GM21367 (cell line): ENCODE data around the gene PRMT1.
"Not testable (repeated sequence)": the region's sequence is repeated elsewhere in the genome, so short reads cannot be mapped to it uniquely, and the experiment has no call there.

Experiments used
- ATAC-seq: cut with Tn5 transposase; IDR thresholded peaks from one replicate; pipeline ENCODE4 v1.9.1; 2021; ENCODE audit not compliant: unreplicated experiment

Gene PRMT1

GRCh38 chr19:49677231-49677900 lies at the start of gene PRMT1:
TSS of gene PRMT1 (plus strand) at chr19:49677271. CDS start at chr19:49677281, 10 bp downstream.
- no peak for ATAC-seq

- ATAC-seq: no peak
Measured at GRCh38 chr19:49629659-49630058, 47.4 kb upstream of the PRMT1 start.

DNA sequence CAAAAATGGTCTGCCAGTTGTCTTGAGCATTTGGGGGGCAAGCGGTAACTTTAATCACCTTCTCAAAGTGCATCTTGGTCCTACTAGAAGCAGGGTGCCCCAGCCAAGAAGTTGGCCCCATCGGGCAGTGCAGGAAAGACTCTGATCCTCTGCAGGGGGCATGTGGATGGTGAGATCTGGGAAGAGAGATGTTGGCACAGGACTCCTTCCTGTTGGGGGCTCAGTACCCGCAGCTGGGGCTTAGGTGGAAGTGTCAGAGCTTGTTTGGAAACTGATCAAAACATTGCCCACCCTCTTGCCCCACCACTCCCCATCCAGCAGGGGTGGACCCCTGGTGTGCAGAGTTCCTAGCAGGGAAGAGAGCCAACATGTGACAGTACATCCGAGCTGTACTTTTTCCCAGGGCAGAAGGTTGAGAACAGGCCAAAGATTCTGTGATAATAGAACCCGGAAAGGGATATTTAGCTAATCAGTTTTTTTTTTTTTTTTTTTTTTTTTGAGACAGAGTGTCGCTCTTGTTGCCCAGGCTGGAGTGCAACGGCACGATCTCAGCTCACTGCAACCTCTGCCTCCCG lies 46.0 kb upstream of the PRMT1 start:
- ATAC-seq: no peak

DNA sequence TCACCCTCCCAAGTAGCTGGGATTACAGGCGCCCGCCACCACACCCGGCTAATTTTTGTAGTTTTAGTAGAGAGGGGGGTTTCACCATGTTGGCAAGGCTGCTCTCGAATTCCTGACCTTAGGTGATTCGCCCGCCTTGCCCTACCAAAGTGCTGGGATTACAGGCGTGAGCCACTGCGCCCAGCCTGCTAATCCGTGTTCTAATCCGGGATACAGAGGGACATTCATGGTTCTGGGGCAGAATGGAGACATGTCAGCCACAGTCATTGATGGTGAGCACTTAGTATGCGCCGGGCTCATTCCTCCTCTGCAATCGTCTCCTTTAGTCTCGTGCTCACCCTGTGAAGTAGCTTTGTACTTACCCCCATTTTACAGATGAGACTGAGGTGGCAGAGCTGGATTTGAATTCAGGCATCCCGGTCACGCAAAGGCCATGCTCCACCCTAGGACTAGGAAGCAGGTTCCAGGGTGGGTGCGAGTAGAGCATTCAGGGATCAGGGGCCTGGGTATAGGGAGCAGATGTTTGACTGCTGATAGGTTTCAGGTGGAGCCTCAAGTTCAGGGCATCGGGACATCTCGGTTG lies 45.4 kb upstream of the PRMT1 start:
- ATAC-seq: no peak

DNA sequence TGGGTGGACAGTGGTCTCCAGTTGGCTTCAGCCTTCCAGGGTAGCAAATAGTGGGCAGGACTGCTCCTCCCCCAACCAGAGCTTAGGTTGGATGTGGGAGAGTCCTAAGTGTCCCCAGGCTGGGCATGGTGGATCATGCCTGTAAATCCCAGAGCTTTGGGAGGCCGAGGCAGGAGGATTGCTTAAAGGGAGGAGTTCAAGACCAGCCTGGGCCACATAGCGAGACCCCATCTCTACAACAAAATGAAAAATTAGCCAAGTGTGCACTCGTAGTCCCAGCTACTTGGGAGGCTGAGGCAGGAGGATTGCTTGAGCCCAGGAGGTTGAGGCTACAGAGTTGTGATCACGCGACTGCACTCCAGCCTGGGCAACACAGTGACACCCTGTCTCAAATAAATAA lies 44.5 kb upstream of the PRMT1 start:
- ATAC-seq: no peak

DNA sequence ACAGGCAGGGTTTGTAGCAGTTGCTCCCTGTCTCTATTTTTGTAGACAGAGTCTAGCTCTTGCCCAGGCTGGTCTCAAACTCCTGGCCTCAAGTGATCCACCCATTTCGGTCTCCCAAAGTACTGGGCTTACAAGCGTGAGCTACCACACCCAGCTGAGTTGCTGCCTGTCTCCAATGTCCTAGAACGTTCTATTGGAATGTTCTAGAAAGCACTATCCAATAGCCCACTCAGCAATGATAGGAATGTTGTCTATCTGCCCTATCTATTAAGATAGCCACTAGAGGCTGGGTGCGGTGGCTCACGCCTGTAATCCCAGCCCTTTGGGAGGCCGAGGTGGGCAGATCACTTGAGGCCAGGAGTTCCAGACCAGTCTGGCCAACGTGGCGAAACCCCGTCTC lies 43.8 kb upstream of the PRMT1 start:
- ATAC-seq: not testable (repeated sequence)

- no peak for ATAC-seq
Measured at GRCh38 chr19:49635530-49636232, 41.4 kb upstream of the PRMT1 start.

GRCh38 chr19:49636233-49636932 lies 40.7 kb upstream of the PRMT1 start:
- no peak for ATAC-seq

DNA sequence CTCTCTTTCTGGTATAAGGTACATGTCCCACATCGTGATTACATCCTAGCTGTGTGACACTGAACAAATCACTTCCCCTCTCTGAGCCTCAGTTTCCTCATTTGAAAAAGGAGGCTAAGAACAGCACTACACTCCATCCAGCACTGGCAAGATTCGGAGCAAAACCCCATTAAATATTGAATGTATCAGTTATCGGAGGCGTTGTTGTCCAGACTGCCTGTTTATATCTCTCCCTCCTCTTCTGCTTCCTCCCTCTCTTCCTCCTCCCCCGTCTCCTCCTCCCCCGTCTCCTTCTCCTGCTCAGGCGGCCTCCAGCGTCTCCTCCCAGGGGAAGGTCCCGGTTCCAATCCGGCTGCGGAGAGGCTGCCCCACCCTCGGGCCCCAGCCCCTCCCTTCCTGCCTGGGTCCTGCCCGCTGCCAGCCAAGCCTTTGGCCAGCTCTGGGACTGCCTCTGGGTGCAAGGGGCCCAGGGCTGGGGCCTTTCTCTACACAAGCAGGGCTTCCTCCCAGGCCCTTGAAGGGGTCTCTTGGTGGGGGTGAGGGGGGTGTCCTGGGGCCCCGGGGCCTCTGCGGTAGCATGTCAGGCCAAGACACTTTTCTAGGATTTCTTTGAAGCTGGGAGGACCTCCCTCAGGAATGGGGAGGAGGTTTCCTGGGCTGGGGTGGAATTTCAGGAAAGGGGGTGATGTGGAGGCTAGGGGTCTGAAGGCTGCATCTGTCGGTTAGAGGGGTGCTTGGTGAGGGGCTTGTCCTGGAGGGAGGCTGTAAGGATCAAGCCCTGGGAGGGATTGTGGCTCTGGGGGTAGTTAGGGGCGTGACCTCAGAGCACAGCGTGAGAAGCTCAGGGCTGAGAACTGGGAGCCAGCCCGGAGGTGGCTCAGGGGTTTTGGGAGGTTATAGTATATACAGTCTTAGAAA lies 39.0 kb upstream of the PRMT1 start:
- no peak for ATAC-seq

DNA sequence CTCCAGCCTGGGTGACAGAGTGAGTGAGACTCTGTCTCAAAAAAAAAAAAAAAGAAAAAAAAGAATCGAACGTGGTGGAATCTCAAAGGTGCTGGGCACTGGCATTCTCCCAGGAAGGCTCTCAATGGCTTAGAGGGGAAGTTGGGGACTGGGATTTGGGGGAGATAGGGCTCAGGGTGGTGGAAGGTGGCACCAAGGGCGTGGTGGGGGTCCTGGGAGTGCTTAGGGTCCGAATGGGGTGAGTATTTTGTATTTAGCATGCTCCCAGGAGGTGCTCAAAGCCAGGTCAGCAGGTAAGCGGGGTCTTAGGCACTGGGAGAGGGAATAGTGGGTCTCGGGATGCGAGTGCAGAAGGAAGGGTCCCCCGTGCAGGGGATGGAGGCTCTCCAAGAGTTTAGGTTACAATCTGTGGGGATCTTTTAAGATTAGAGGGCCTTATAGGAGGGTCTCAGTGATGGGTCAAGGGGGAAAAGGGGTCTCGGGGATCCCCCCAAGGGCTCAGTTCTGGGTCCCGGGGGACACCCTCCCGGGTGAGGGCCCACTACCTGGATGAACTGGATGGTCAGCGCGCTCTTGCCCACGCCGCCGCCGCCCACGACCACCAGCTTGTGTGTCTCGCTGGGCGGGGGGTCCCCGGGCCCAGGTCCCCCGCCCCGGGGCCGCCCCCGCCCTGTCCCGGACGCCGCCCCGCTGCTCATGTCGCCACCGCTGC lies 37.5 kb upstream of the PRMT1 start:
- no peak for ATAC-seq

GRCh38 chr19:49640113-49640898 lies 36.8 kb upstream of the PRMT1 start, which contains the start of gene RRAS:
TSS of gene RRAS (minus strand) at chr19:49640143. CDS start at chr19:49640098, 45 bp downstream.
- ATAC-seq: peak; percentile 47

DNA sequence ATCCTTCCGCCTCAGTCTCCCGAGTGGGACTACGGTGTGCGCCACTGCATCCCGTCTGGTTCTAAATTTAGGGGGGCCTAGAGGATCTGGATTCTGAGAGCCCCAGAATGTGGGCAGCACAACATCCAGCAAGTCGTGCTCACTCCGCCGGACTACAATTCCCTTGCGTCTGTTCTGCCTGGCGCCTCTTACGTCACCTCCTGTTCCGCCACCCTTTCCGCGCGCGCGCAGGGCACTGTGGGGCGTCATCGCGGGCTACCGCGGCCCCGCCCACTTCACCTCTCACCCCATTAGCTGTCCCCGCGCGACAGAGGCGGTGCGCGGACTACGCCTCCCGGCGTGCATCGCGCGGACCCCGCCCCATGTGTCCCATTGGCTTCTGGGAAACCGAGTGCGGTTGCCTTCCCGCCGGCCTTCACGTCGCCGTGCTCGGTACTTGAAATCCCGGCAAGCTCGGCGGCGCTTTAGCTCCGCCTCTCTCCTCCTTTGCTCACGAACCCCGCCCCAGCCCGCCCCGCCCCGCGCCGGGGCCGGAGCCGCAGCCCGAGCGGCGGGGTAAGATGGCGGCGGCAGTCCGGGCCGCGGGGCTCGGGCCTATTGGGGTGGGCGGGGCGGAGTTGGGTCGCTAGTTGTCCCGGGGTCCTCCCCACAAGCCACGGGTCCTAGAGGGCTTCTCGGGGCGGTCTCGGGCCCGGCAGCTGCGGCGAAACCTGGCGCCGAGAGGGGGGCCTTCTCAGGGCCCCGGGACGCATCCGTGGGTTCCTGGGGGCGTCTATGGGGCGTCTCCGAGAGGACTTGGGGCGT lies 35.2 kb upstream of the PRMT1 start, which contains the start of gene SCAF1:
Gene SCAF1, plus strand, starts transcription at position 522 of the 804 bp plus-strand sequence. CDS start 2,818 bp downstream, outside the sequence.
- peak; percentile 42 for ATAC-seq

DNA sequence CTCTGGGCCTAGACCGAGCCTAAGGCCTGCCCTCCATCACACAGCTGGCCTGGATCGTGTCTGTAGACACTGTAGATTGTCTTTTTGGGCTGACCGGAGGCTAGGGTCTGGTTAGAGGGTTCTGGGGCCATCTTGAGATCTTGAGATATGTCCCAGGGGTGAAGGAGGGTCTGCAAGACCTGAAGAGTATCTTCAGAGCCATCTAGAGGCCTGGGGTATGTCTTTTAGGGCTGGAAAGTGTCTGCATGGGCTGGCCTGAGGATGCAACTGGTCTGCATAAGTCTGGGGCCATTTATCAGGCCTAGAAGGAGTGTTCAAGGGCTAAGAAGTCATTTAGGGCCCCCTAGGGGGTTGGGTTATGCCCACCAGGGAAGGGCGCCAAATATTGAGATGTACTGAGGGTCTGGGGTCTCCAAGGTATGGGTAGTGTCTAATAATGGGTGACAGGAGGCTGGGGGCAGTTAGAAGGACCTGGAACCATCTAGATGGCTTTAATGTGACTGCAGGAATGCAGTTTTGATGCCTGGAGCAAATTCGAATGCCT lies 34.5 kb upstream of the PRMT1 start:
- no peak for ATAC-seq

DNA sequence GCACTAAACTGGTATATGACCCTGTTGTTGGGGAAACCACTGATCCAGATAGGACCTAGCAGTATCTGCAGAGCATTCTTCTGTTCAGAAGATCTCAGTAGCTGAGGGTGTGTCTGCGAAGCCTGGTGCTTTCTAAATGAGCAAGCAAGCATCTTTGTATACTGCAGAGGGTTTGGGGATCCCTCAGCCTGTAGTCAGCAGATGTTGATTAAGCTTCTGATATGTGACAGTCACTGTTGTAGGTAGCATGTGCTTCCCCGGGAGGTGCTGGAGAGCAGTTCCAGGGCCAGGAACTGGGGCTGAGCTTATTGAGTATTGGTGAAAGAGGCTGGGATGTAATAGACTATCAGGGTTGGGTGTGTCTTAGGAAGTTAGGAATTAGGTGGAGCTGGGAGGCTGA lies 33.6 kb upstream of the PRMT1 start:
- ATAC-seq: no peak

DNA sequence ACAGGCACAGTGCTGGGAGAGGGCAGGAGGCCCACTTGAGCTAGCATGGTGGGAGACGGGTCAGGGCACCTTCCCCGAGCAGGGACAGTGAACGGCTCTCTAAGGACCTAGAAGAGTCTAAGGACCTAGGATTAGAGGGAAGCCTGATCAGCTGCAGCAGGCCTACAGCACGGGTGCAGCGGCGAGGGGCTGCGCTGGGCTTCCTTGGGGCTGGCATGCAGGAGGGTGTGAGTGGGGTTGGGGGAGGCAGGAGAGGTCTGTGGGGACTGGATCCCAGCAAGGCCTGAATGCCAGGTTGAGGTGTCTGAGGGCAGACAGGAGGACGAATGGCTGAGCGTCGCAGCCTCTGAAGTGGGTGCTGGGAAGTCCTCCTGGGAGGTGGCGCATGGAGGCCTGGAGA lies 31.5 kb upstream of the PRMT1 start:
- ATAC-seq: no peak

DNA sequence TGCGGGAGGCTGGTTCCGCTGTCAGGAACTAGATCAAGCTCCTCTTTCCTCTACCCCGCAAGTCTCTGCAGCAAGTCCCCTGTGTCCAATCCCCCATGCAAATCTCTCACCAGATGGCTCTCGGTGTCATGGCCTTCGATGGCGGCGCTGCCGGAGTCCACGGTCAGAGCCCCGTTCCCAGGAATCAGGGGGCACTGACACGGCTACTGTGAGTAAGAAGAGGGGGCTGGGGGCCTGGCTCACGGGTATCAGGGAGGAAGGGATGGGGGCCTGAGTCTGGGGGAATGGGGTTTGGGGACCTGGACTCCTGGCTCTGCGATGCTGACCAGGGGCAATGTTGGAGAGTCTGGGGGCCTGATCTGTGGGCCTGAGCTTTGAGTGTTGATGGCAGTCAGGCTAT lies 31.1 kb upstream of the PRMT1 start:
- no peak for ATAC-seq

DNA sequence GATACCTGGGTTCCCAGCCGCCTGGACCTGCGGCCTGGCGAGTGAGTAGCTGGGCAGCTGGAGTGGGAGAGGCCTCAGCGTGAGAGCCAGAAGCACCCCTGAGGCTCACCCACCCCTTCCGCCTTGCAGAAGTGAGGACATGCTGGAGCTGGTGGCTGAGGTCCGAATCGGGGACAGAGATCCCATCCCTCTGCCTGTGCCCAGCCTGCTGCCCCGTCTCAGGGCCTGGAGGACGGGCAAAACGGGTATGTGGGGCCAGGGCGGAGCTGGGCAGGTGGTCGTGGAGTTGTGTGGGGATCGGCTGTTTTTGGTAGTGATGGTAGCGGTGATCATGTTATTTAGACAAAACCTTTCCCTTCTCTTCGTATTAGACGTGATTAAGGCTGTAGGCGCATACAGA lies 30.5 kb upstream of the PRMT1 start:
- no peak for ATAC-seq
